Calu3 (cell line): Measurements from ENCODE around the gene CFAP45. TPM values are rescaled to one million over a fixed set of nuclear protein-coding genes. Genes with fewer than 3 reads are reported as not detected.

Source experiments
- BruUV-seq: library from RNA; stranded (reverse); fragments of 400-500 nt; replicated peaks from 2 replicates; lab custom pipeline; 2021; lab: Mats Ljungman, UMichigan
- CTCF ChIA-PET: fragments of 300-600 bp; sonication (Branson Sonifier 250); formaldehyde crosslinking; loops from one replicate; lab custom pipeline; 2022; ENCODE audit warnings: antibody characterized with exemption; lab: Charles Lee
- DNase-seq: peaks from one replicate; pipeline ENCODE4 v3.0.0; 2022
- H3K27ac Mint-ChIP-seq: one replicate; pipeline ENCODE4 v1.8.0; 2022; ENCODE audit warnings: mixed read lengths; ENCODE audit not compliant: unreplicated experiment
- H3K27me3 Mint-ChIP-seq: one replicate; pipeline ENCODE4 v1.8.0; 2022; ENCODE audit warnings: mixed read lengths; ENCODE audit not compliant: unreplicated experiment
- H3K36me3 Mint-ChIP-seq: one replicate; pipeline ENCODE4 v1.8.0; 2022; ENCODE audit warnings: mild to moderate bottlenecking, moderate library complexity, mixed read lengths; ENCODE audit not compliant: insufficient read depth, unreplicated experiment
- H3K4me1 Mint-ChIP-seq: one replicate; pipeline ENCODE4 v1.8.0; 2022; ENCODE audit warnings: mild to moderate bottlenecking, low read depth, mixed read lengths; ENCODE audit not compliant: unreplicated experiment
- H3K4me3 Mint-ChIP-seq: one replicate; pipeline ENCODE4 v1.8.0; 2022; ENCODE audit warnings: mild to moderate bottlenecking, low read depth, moderate library complexity, mixed read lengths; ENCODE audit not compliant: unreplicated experiment
- H3K9me3 Mint-ChIP-seq: one replicate; pipeline ENCODE4 v1.8.0; 2022; ENCODE audit warnings: low read depth, mixed read lengths; ENCODE audit not compliant: unreplicated experiment
- CTCF ChIP-seq: fragments of 200-600 bp; IDR thresholded peaks from one replicate; pipeline ENCODE4 v1.8.0; 2022; ENCODE audit warnings: antibody characterized with exemption; ENCODE audit not compliant: unreplicated experiment
- intact Hi-C: fragments of 100-400 bp; cut with micrococcal nuclease; formaldehyde crosslinking; loops from one replicate; pipeline ENCODE4 v1.10.0; 2022; ENCODE audit not compliant: unreplicated experiment
- total RNA-seq: library from RNA; stranded (reverse); gene quantifications from 2 replicates; pipeline ENCODE4 v1.2.3, GENCODE V29; 2022

Gene CFAP45
- total RNA-seq, 1 experiment from 2014 or later: 1.8 TPM

- H3K36me3 Mint-ChIP-seq: peaks cover 87% of the 10 kb centered on the region
- CTCF ChIA-PET: interaction anchor here (0.8 to 6.6 kb wide), 8 partner anchors 9 to 84 kb away, joined by 3 to 42 read pairs (median 6); partner anchors contain the start of genes CFAP45 and IGSF9
Measured at GRCh38 chr1:159922511-159923202, 22.7 kb upstream of the CFAP45 start.

GRCh38 chr1:159921700-159922504 lies 21.9 kb upstream of the CFAP45 start:
- Mint-ChIP-seq H3K9me3 (no peaks in the 10 kb centered on the region), H3K27ac (peak overlapping the region; percentile 97), H3K4me3 (peak overlapping the region; percentile 83), H3K27me3 (no peaks in the 10 kb centered on the region), H3K4me1 (peaks cover 66% of the 10 kb centered on the region), H3K36me3 (peaks cover 90% of the 10 kb centered on the region)
- BruUV-seq: TSS peak; percentile 1
- TF ChIP-seq CTCF: no peak
- DNase-seq: peak; percentile 31
- CTCF ChIA-PET: interaction anchor here (0.6 to 6.6 kb wide), 6 partner anchors 8 to 86 kb away, joined by 3 to 42 read pairs (median 4); partner anchors contain the start of genes CFAP45 and IGSF9
- intact Hi-C loops: no loop called here

More at GRCh38 chr1:159922511-159923202, 22.7 kb upstream of the CFAP45 start:
- H3K27me3 Mint-ChIP-seq: no peaks in the 10 kb centered on the region
- intact Hi-C loops: loop anchor here (1.0 kb wide), 2 partner anchors 8 to 22 kb away; partner anchors contain the start of gene CFAP45
- peaks cover 60% of the 10 kb centered on the region for H3K4me1 Mint-ChIP-seq
- H3K4me3 Mint-ChIP-seq: peak overlapping the region; percentile 83
- no TSS peak for BruUV-seq
- no peaks in the 10 kb centered on the region for H3K9me3 Mint-ChIP-seq
- H3K27ac Mint-ChIP-seq: peak overlapping the region; percentile 97
- peak; percentile 58 for DNase-seq
- no peak for TF ChIP-seq CTCF

- Mint-ChIP-seq H3K4me1 (peaks cover 67% of the 10 kb centered on the region), H3K36me3 (peaks cover 92% of the 10 kb centered on the region), H3K4me3 (peak overlapping the region; percentile 83), H3K27ac (peak overlapping the region; percentile 81), H3K9me3 (no peaks in the 10 kb centered on the region), H3K27me3 (no peaks in the 10 kb centered on the region)
- intact Hi-C loops: no loop called here
- no peak for TF ChIP-seq CTCF
- no peak for DNase-seq
- no TSS peak for BruUV-seq
- CTCF ChIA-PET: interaction anchor here (0.9 to 6.6 kb wide), 2 partner anchors 25 to 28 kb away, joined by 3 to 42 read pairs; partner anchors contain the start of gene IGSF9
Measured at GRCh38 chr1:159921251-159921650, 21.3 kb upstream of the CFAP45 start.

DNA sequence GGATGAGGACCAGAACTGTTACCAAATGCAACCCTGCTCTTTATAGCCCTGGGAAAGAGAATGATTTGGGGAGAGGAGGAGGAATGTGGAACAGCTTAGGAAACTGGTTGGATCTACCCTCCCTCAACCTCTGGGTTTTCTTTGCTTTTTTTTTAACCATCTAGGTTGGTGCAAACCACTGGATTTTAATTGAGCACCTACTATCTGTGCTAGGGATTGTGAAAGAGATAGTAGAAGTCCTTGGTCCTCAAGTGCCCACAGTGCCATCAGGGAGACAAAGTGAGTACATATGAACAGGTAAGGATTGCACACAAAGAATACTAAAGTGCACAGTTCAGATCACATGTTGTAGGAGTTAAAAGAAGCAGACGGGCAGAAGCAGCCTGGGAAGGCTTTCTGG lies 20.7 kb upstream of the CFAP45 start:
- Mint-ChIP-seq H3K27ac (peak overlapping the region; percentile 81), H3K27me3 (no peaks in the 10 kb centered on the region), H3K4me1 (peaks cover 69% of the 10 kb centered on the region), H3K9me3 (no peaks in the 10 kb centered on the region), H3K4me3 (peak overlapping the region; percentile 83), H3K36me3 (peaks cover 90% of the 10 kb centered on the region)
- CTCF ChIA-PET: no interaction called here
- intact Hi-C loops: no loop called here
- TF ChIP-seq CTCF: no peak
- no TSS peak for BruUV-seq
- DNase-seq: no peak
